Adrenal gland (tissue), 12 donors: ENCODE data around the gene GADD45B. TPM values are rescaled to one million over a fixed set of nuclear protein-coding genes. Genes with fewer than 3 reads are reported as not detected.

Experiments
- DNase-seq, 7 donors: peaks; one replicate each; pipeline ENCODE4 v3.0.0-alpha.2; 2019 to 2020
- H3K27ac ChIP-seq, 5 donors: fragments of 200-600 bp; sonication (generic) in 4 of 5; 1 replicate in 3 of 5; 2 replicates in 2 of 5; pipeline versions ENCODE4 v1.5.1 to v1.8.0; 2016 to 2020; ENCODE audit warnings: mild to moderate bottlenecking in 1 of 5
- H3K27me3 ChIP-seq: fragments of 200-600 bp; 2 replicates; pipeline ENCODE4 v1.8.0; 2021
- H3K36me3 ChIP-seq, 2 donors: fragments of 200-600 bp; replicated peaks in 1 of 2; 1 replicate in 1 of 2; 2 replicates in 1 of 2; pipeline versions ENCODE4 v1.5.1 to v1.8.0; 2018 to 2022
- H3K4me1 ChIP-seq, 2 donors: fragments of 200-600 bp; replicated peaks in 1 of 2; 1 replicate in 1 of 2; 2 replicates in 1 of 2; pipeline versions ENCODE4 v1.5.1 to v1.8.0; 2018 to 2021
- H3K4me3 ChIP-seq, 4 donors: fragments of 200-600 bp; sonication (generic) in 3 of 4; one replicate each; pipeline ENCODE4 v1.5.1; 2016 to 2018
- H3K9me3 ChIP-seq, 3 donors: fragments of 200-600 bp; sonication (generic) in 1 of 3; replicated peaks in 1 of 3; 1 replicate in 2 of 3; 2 replicates in 1 of 3; pipeline versions ENCODE4 v1.5.1 to v1.8.0; 2016 to 2021
- CTCF ChIP-seq, 6 experiments: fragments of 450-650 bp in 4 of 6; fragments of 200-600 bp in 2 of 6; sonication (generic) in 1 of 6; IDR thresholded peaks; 1 replicate in 5 of 6; 2 replicates in 1 of 6; pipeline versions ENCODE4 v1.5.1 to v1.8.0; 2016 to 2021; ENCODE audit warnings: antibody characterized with exemption in 6 of 6, mild to moderate bottlenecking in 2 of 6, moderate library complexity in 1 of 6
- POLR2A ChIP-seq, 2 donors: fragments of 450-650 bp; IDR thresholded peaks; one replicate each; pipeline ENCODE4 v1.6.1; 2017; ENCODE audit warnings: antibody characterized with exemption in 2 of 2, mild to moderate bottlenecking in 2 of 2, moderate library complexity in 1 of 2
- WGBS, 4 donors: extraction: QIAGEN DNeasy Blood & Tissue Kit in 2 of 4; methylation state at CpG; one replicate each; pipeline versions ENCODE4 v1.1.5 to v1.1.7; 2013 to 2017; 5-methylcytosine and 5-hydroxymethylcytosine counted together
- intact Hi-C, 2 donors: fragments of 100-400 bp; cut with DNase I; formaldehyde crosslinking; loops; one replicate each; pipeline versions ENCODE4 v1.14.1 to v1.15.0; 2022 to 2023
- polyA plus RNA-seq, 3 donors: library from polyadenylated mRNA; stranded (reverse); fragments of 200-250 nt in 2 of 3; fragments of 350-450 nt in 1 of 3; fragmentation: Illumina TruSeq in 1 of 3; extraction: RNeasy Lipid Tissue Mini Kit (QIAGEN cat#74804) in 1 of 3; gene quantifications; one replicate each; pipeline ENCODE4 v1.2.3, GENCODE V29; 2013 to 2014
- total RNA-seq, 9 donors: library from RNA; depleted of rRNA in 4 of 9; stranded (reverse); fragments of >200 nt in 4 of 9; fragments of 120-200 nt in 1 of 9; fragmentation: NEBNext Ultra II Directional in 1 of 9; extraction: Animal tissue kit (Norgen Biotek cat#: 25700) in 1 of 9; gene quantifications; one replicate each; pipeline versions ENCODE4 v1.1.0 to v1.2.4, GENCODE V29; 2013 to 2023
- donor health status: healthy with polysubstance abuse.
- donor health status: Bipolar disorder and iron deficiency.
- donor health status: DM: yes; HTN: yes; CAD: no.
- donor health status: DM: no; HTN: no; CAD: no.
- donor health status: DM: no; HTN: no; CAD: no.
- donor health status: DM: yes; HTN: yes; CAD: no.

Gene GADD45B
- total and polyA plus RNA-seq, 12 donors = 14.1 to 132 (median 72.4) TPM

- Histone ChIP-seq H3K36me3 (no peaks in the 10 kb centered on the region), H3K4me1 (peaks cover 19 to 34% of the 10 kb centered on the region in 2 donors), H3K27me3 (no peaks in the 10 kb centered on the region), H3K9me3 (no peaks in the 10 kb centered on the region), H3K4me3 (no peak overlapping the region), H3K27ac (peak overlapping the region in 1 of 5 donors; percentile 88)
- TF ChIP-seq CTCF (IDR thresholded peaks at IDR 0.05) (no peak), POLR2A (IDR thresholded peaks at IDR 0.05) (no peak)
- DNase-seq = peak in 1 of 7 donors; percentile 36
- intact Hi-C loops = loop anchor here in 1 of 2 donors (10.0 kb wide), 1 partner anchor 51 kb away; no protein-coding TSS in a partner anchor
- 51 to 63% (median 61%) methylated on average over 13 to 21 of the region's 21 CpGs for WGBS, 4 donors
These were observed 18.1 kb downstream of the GADD45B start for GRCh38 chr19:2494084-2494446.

GRCh38 chr19:2494447-2495129 is 18.7 kb downstream of the GADD45B start:
- H3K4me3 ChIP-seq = peak overlapping the region in 2 of 4 donors; percentile 50 to 61
- no peaks in the 10 kb centered on the region for H3K9me3 ChIP-seq
- DNase-seq = peak; percentile 80 to 89 (median 87)
- H3K27ac ChIP-seq = peak overlapping the region in 4 of 5 donors; percentile 71 to 88 (median 78)
- H3K36me3 ChIP-seq = no peaks in the 10 kb centered on the region
- peaks cover 15 to 29% of the 10 kb centered on the region in 2 donors for H3K4me1 ChIP-seq
- 5 to 12% (median 9%) methylated on average over 14 to 72 of the region's 72 CpGs for WGBS, 4 donors
- no peaks in the 10 kb centered on the region for H3K27me3 ChIP-seq
- TF ChIP-seq CTCF (IDR thresholded peaks at IDR 0.05) (no peak), POLR2A (IDR thresholded peaks at IDR 0.05) (peak; percentile 43 to 52)
- intact Hi-C loops = loop anchor here in 1 of 2 donors (10.0 kb wide), 1 partner anchor 50 kb away; no protein-coding TSS in a partner anchor

GRCh38 chr19:2495130-2495641 is 19.3 kb downstream of the GADD45B start:
- WGBS, 4 donors = 0 to 2% (median 2%) methylated on average over 10 to 26 of the region's 26 CpGs
- H3K27ac ChIP-seq = peak overlapping the region in 4 of 5 donors; percentile 71 to 88 (median 78)
- H3K4me3 ChIP-seq = peak overlapping the region in 2 of 4 donors; percentile 50 to 61
- intact Hi-C loops = loop anchor here in 1 of 2 donors (10.0 kb wide), 1 partner anchor 50 kb away; no protein-coding TSS in a partner anchor
- TF ChIP-seq POLR2A (IDR thresholded peaks at IDR 0.05) (peak in 1 of 2 donors; percentile 42), CTCF (IDR thresholded peaks at IDR 0.05) (peak in 1 of 6 experiments; percentile 12)
- no peaks in the 10 kb centered on the region for H3K27me3 ChIP-seq
- no peaks in the 10 kb centered on the region for H3K36me3 ChIP-seq
- H3K4me1 ChIP-seq = peaks cover 14 to 27% of the 10 kb centered on the region in 2 donors
- no peaks in the 10 kb centered on the region for H3K9me3 ChIP-seq
- DNase-seq = peak; percentile 82 to 93 (median 90)

GRCh38 chr19:2495651-2496316 is 19.9 kb downstream of the GADD45B start:
- TF ChIP-seq POLR2A (IDR thresholded peaks at IDR 0.05) = no peak
- no peak for TF ChIP-seq CTCF (IDR thresholded peaks at IDR 0.05)
- H3K9me3 ChIP-seq = no peaks in the 10 kb centered on the region
- H3K4me3 ChIP-seq = peak overlapping the region in 2 of 4 donors; percentile 50 to 61
- WGBS, 4 donors = 8 to 18% (median 15%) methylated on average over 12 to 16 of the region's 16 CpGs
- H3K27me3 ChIP-seq = no peaks in the 10 kb centered on the region
- intact Hi-C loops = loop anchor here in 1 of 2 donors (10.0 kb wide), 1 partner anchor 49 kb away; no protein-coding TSS in a partner anchor
- DNase-seq = peak in 6 of 7 donors; percentile 33 to 74 (median 64)
- H3K4me1 ChIP-seq = peaks cover 14 to 26% of the 10 kb centered on the region in 2 donors
- peak overlapping the region in 3 of 5 donors; percentile 77 to 88 (median 80) for H3K27ac ChIP-seq
- H3K36me3 ChIP-seq = no peaks in the 10 kb centered on the region
